ENCODE measurements around the gene AKAP12.
A peak's percentile ranks its signal among the peaks of the same experiment; 100 is the strongest.
"Not testable (repeated sequence)": the region's sequence is repeated elsewhere in the genome, so short reads cannot be mapped to it uniquely, and the experiment has no call there.

Gene AKAP12

GRCh38 chr6:151307501-151307900 lies 67.7 kb downstream of the AKAP12 start:
- no peak for DNase-seq (ENCODE audit: low read depth in 1 of 2, low spot score in 1 of 2)

- no peak for DNase-seq (ENCODE audit: low read depth in 1 of 2, low spot score in 1 of 2)
These were observed 69.9 kb downstream of the AKAP12 start for GRCh38 chr6:151309619-151310018.

GRCh38 chr6:151310279-151310678 lies 70.5 kb downstream of the AKAP12 start:
- no peak for DNase-seq (ENCODE audit: low read depth in 1 of 2, low spot score in 1 of 2)

GRCh38 chr6:151310852-151311767 lies 71.3 kb downstream of the AKAP12 start:
- DNase-seq (ENCODE audit: low read depth in 1 of 2, low spot score in 1 of 2) = no peak

- DNase-seq (ENCODE audit: low read depth in 1 of 2, low spot score in 1 of 2) = no peak
These were observed 73.3 kb downstream of the AKAP12 start for GRCh38 chr6:151313066-151313491.

GRCh38 chr6:151315661-151316060 lies 75.9 kb downstream of the AKAP12 start:
- DNase-seq (ENCODE audit: low read depth in 1 of 2, low spot score in 1 of 2) = not testable (repeated sequence)

- DNase-seq (ENCODE audit: low read depth in 1 of 2, low spot score in 1 of 2) = no peak
These were observed 77.6 kb downstream of the AKAP12 start for GRCh38 chr6:151317103-151317994.

- no peak for DNase-seq (ENCODE audit: low read depth in 1 of 2, low spot score in 1 of 2)
These were observed 78.2 kb downstream of the AKAP12 start for GRCh38 chr6:151317995-151318365.

- DNase-seq (ENCODE audit: low read depth in 1 of 2, low spot score in 1 of 2) = no peak
These were observed 80.4 kb downstream of the AKAP12 start for GRCh38 chr6:151320140-151320539.

- no peak for DNase-seq (ENCODE audit: low read depth in 1 of 2, low spot score in 1 of 2)
These were observed 81.7 kb downstream of the AKAP12 start for GRCh38 chr6:151321438-151321837.

- no peak for DNase-seq (ENCODE audit: low read depth in 1 of 2, low spot score in 1 of 2)
These were observed 82.8 kb downstream of the AKAP12 start for GRCh38 chr6:151322570-151322969.

- DNase-seq (ENCODE audit: low read depth in 1 of 2, low spot score in 1 of 2) = peak; percentile 55 to 56
These were observed 84.2 kb downstream of the AKAP12 start for GRCh38 chr6:151323791-151324487.

GRCh38 chr6:151324488-151324825 lies 84.7 kb downstream of the AKAP12 start:
- DNase-seq (ENCODE audit: low read depth in 1 of 2, low spot score in 1 of 2) = no peak

- no peak for DNase-seq (ENCODE audit: low read depth in 1 of 2, low spot score in 1 of 2)
These were observed 85.6 kb downstream of the AKAP12 start for GRCh38 chr6:151325075-151326050.

GRCh38 chr6:151326116-151326825 lies 86.5 kb downstream of the AKAP12 start:
- no peak for DNase-seq (ENCODE audit: low read depth in 1 of 2, low spot score in 1 of 2)

GRCh38 chr6:151327101-151327500 lies 87.3 kb downstream of the AKAP12 start:
- DNase-seq (ENCODE audit: low read depth in 1 of 2, low spot score in 1 of 2) = no peak

GRCh38 chr6:151330130-151330696 lies 90.4 kb downstream of the AKAP12 start:
- no peak for DNase-seq (ENCODE audit: low read depth in 1 of 2, low spot score in 1 of 2)

GRCh38 chr6:151335930-151336329 lies 96.2 kb downstream of the AKAP12 start:
- no peak for DNase-seq (ENCODE audit: low read depth in 1 of 2, low spot score in 1 of 2)

GRCh38 chr6:151338651-151339200 lies 99.0 kb downstream of the AKAP12 start:
- DNase-seq (ENCODE audit: low read depth in 1 of 2, low spot score in 1 of 2) = no peak
